ENCODE measurements around the gene CLSTN2.

GRCh38 chr3:140499114-140499757, 564.3 kb downstream of the CLSTN2 start:
- TF ChIP-seq, protein P1, sequence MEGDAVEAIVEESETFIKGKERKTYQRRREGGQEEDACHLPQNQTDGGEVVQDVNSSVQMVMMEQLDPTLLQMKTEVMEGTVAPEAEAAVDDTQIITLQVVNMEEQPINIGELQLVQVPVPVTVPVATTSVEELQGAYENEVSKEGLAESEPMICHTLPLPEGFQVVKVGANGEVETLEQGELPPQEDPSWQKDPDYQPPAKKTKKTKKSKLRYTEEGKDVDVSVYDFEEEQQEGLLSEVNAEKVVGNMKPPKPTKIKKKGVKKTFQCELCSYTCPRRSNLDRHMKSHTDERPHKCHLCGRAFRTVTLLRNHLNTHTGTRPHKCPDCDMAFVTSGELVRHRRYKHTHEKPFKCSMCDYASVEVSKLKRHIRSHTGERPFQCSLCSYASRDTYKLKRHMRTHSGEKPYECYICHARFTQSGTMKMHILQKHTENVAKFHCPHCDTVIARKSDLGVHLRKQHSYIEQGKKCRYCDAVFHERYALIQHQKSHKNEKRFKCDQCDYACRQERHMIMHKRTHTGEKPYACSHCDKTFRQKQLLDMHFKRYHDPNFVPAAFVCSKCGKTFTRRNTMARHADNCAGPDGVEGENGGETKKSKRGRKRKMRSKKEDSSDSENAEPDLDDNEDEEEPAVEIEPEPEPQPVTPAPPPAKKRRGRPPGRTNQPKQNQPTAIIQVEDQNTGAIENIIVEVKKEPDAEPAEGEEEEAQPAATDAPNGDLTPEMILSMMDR (conservative IDR thresholded peaks at IDR 0.05), result peak; percentile 50
- TF ChIP-seq EZH2 (IDR thresholded peaks at IDR 0.05; ENCODE audit: low read depth), result no peak

All from PC-9 (cell line).